Rectal smooth muscle tissue (tissue), 1 donor: ENCODE measurements around the gene MTRF1L.

Source experiments
- H3K27ac ChIP-seq: one replicate; pipeline ENCODE4 v1.7.0; 2013; ENCODE audit warnings: low read depth, low read length, inconsistent platforms
- H3K27me3 ChIP-seq: one replicate; pipeline ENCODE4 v1.7.0; 2013; ENCODE audit warnings: low read length; ENCODE audit not compliant: control insufficient read depth, insufficient read depth
- H3K36me3 ChIP-seq: one replicate; pipeline ENCODE4 v1.7.0; 2013; ENCODE audit warnings: low read length; ENCODE audit not compliant: control insufficient read depth, insufficient read depth
- H3K4me1 ChIP-seq: one replicate; pipeline ENCODE4 v1.7.0; 2013; ENCODE audit warnings: low read length; ENCODE audit not compliant: control insufficient read depth, insufficient read depth
- H3K4me3 ChIP-seq: one replicate; pipeline ENCODE4 v1.7.0; 2013; ENCODE audit warnings: low read length
- H3K9ac ChIP-seq: one replicate; pipeline ENCODE4 v1.7.0; 2013; ENCODE audit warnings: low read length

MTRF1L gene

GRCh38 chr6:153002613-153003365 lies at the start of gene MTRF1L:
TSS of gene MTRF1L (minus strand) at chr6:153002709. CDS start at chr6:153002685, 24 bp downstream.
- Histone ChIP-seq H3K9ac (peak within 1 kb of the TSS; percentile 69), H3K4me3 (peak within 1 kb of the TSS; percentile 96), H3K4me1 (peaks cover 13% of the 10 kb centered on the region), H3K36me3 (no peaks in the 10 kb centered on the region), H3K27me3 (no peaks in the 10 kb centered on the region), H3K27ac (peak within 1 kb of the TSS; percentile 86)

GRCh38 chr6:153051801-153052200 lies 49.3 kb upstream of the MTRF1L start:
- Histone ChIP-seq H3K4me3 (no peak overlapping the region), H3K36me3 (no peaks in the 10 kb centered on the region), H3K27ac (no peak overlapping the region), H3K9ac (no peak overlapping the region), H3K4me1 (no peaks in the 10 kb centered on the region), H3K27me3 (no peaks in the 10 kb centered on the region)

- Histone ChIP-seq H3K27ac (no peak overlapping the region), H3K27me3 (no peaks in the 10 kb centered on the region), H3K4me1 (no peaks in the 10 kb centered on the region), H3K9ac (no peak overlapping the region), H3K4me3 (no peak overlapping the region), H3K36me3 (no peaks in the 10 kb centered on the region)
These were observed 46.1 kb upstream of the MTRF1L start for GRCh38 chr6:153048631-153049030.

- Histone ChIP-seq H3K4me1 (no peaks in the 10 kb centered on the region), H3K9ac (no peak overlapping the region), H3K4me3 (no peak overlapping the region), H3K27ac (no peak overlapping the region), H3K27me3 (no peaks in the 10 kb centered on the region), H3K36me3 (no peaks in the 10 kb centered on the region)
These were observed 44.9 kb upstream of the MTRF1L start for GRCh38 chr6:153047386-153047785.

- Histone ChIP-seq H3K27me3 (no peaks in the 10 kb centered on the region), H3K9ac (no peak overlapping the region), H3K27ac (no peak overlapping the region), H3K36me3 (no peaks in the 10 kb centered on the region), H3K4me3 (no peak overlapping the region), H3K4me1 (no peaks in the 10 kb centered on the region)
These were observed 42.8 kb upstream of the MTRF1L start for GRCh38 chr6:153045271-153045670.

- no peaks in the 10 kb centered on the region for H3K36me3 ChIP-seq
- H3K9ac ChIP-seq: no peak overlapping the region
- no peak overlapping the region for H3K27ac ChIP-seq
- no peaks in the 10 kb centered on the region for H3K27me3 ChIP-seq
- H3K4me3 ChIP-seq: no peak overlapping the region
- H3K4me1 ChIP-seq: no peaks in the 10 kb centered on the region
These were observed 41.8 kb upstream of the MTRF1L start for GRCh38 chr6:153044295-153044694.

- Histone ChIP-seq H3K36me3 (no peaks in the 10 kb centered on the region), H3K4me3 (no peak overlapping the region), H3K27me3 (no peaks in the 10 kb centered on the region), H3K4me1 (no peaks in the 10 kb centered on the region), H3K27ac (no peak overlapping the region), H3K9ac (no peak overlapping the region)
These were observed 41.2 kb upstream of the MTRF1L start for GRCh38 chr6:153043719-153044118.

GRCh38 chr6:153038378-153039057 lies 36.0 kb upstream of the MTRF1L start:
- H3K9ac ChIP-seq: no peak overlapping the region
- H3K4me1 ChIP-seq: no peaks in the 10 kb centered on the region
- H3K4me3 ChIP-seq: no peak overlapping the region
- no peaks in the 10 kb centered on the region for H3K27me3 ChIP-seq
- H3K27ac ChIP-seq: no peak overlapping the region
- no peaks in the 10 kb centered on the region for H3K36me3 ChIP-seq

- Histone ChIP-seq H3K4me1 (no peaks in the 10 kb centered on the region), H3K9ac (no peak overlapping the region), H3K4me3 (no peak overlapping the region), H3K27me3 (no peaks in the 10 kb centered on the region), H3K27ac (no peak overlapping the region), H3K36me3 (no peaks in the 10 kb centered on the region)
These were observed 31.6 kb upstream of the MTRF1L start for GRCh38 chr6:153034139-153034538.

GRCh38 chr6:153032255-153032882 lies 29.9 kb upstream of the MTRF1L start:
- Histone ChIP-seq H3K4me1 (no peaks in the 10 kb centered on the region), H3K27ac (no peak overlapping the region), H3K27me3 (no peaks in the 10 kb centered on the region), H3K4me3 (no peak overlapping the region), H3K36me3 (no peaks in the 10 kb centered on the region), H3K9ac (no peak overlapping the region)

- Histone ChIP-seq H3K9ac (no peak overlapping the region), H3K4me1 (no peaks in the 10 kb centered on the region), H3K36me3 (no peaks in the 10 kb centered on the region), H3K27me3 (no peaks in the 10 kb centered on the region), H3K27ac (no peak overlapping the region), H3K4me3 (no peak overlapping the region)
These were observed 28.9 kb upstream of the MTRF1L start for GRCh38 chr6:153031335-153031955.

- no peak overlapping the region for H3K27ac ChIP-seq
- H3K4me3 ChIP-seq: no peak overlapping the region
These were observed 26.5 kb upstream of the MTRF1L start for GRCh38 chr6:153028963-153029362.

More at GRCh38 chr6:153028963-153029362, 26.5 kb upstream of the MTRF1L start:
- Histone ChIP-seq H3K27me3 (no peaks in the 10 kb centered on the region), H3K4me1 (no peaks in the 10 kb centered on the region), H3K36me3 (no peaks in the 10 kb centered on the region), H3K9ac (no peak overlapping the region)
